Stomach (tissue), 9 donors: ENCODE results near the gene CNST. TPM values are rescaled to one million over a fixed set of nuclear protein-coding genes. Genes with fewer than 3 reads are reported as not detected.

Source experiments
- DNase-seq, 2 donors: peaks; one replicate each; pipeline versions ENCODE4 v3.0.0 to v3.0.0-alpha.2; 2013 to 2019
- H3K27ac ChIP-seq, 5 donors: fragments of 200-600 bp in 4 of 5; sonication (generic) in 4 of 5; one replicate each; pipeline ENCODE4 v1.5.1; 2013 to 2019; ENCODE audit warnings: mild to moderate bottlenecking in 1 of 5, moderate library complexity in 1 of 5
- H3K27me3 ChIP-seq, 3 donors: fragments of 200-600 bp; sonication (generic); one replicate each; pipeline ENCODE4 v1.5.1; 2017 to 2019; ENCODE audit warnings: mixed run types in 1 of 3
- H3K36me3 ChIP-seq, 4 donors: fragments of 200-600 bp; sonication (generic); 1 replicate in 3 of 4; 2 replicates in 1 of 4; pipeline ENCODE4 v1.5.1; 2016 to 2019
- H3K4me1 ChIP-seq, 4 donors: fragments of 200-600 bp; sonication (generic); one replicate each; pipeline ENCODE4 v1.5.1; 2016 to 2019
- H3K4me3 ChIP-seq, 4 donors: fragments of 200-600 bp; sonication (generic) in 3 of 4; one replicate each; pipeline ENCODE4 v1.5.1; 2016 to 2019; ENCODE audit warnings: mild to moderate bottlenecking in 1 of 4
- H3K9me3 ChIP-seq, 4 donors: fragments of 200-600 bp; sonication (generic); one replicate each; pipeline ENCODE4 v1.5.1; 2016 to 2019
- EP300 ChIP-seq: sonication (generic); formaldehyde crosslinking; IDR thresholded peaks from one replicate; pipeline ENCODE4 v1.6.1; 2017; ENCODE audit warnings: antibody characterized with exemption
- POLR2A ChIP-seq, 4 donors: fragments of 450-650 bp; IDR thresholded peaks; one replicate each; pipeline ENCODE4 v1.6.1; 2016; ENCODE audit warnings: antibody characterized with exemption in 4 of 4, control low read depth in 2 of 4, mild to moderate bottlenecking in 1 of 4, moderate library complexity in 1 of 4
- POLR2AphosphoS5 ChIP-seq, 3 donors: sonication (generic); formaldehyde crosslinking; IDR thresholded peaks; one replicate each; pipeline ENCODE4 v1.6.1; 2016; ENCODE audit warnings: antibody characterized with exemption in 3 of 3
- WGBS, 5 donors: extraction: QIAGEN DNeasy Blood & Tissue Kit in 3 of 5; methylation state at CpG; one replicate each; pipeline versions ENCODE4 v1.1.5 to v1.1.7; 2013 to 2018; 5-methylcytosine and 5-hydroxymethylcytosine counted together
- intact Hi-C: fragments of 100-400 bp; cut with DNase I; formaldehyde crosslinking; loops from one replicate; pipeline ENCODE4 v1.15.1; 2023; ENCODE audit warnings: low total_unique reads
- polyA plus RNA-seq, 3 donors: library from polyadenylated mRNA; stranded (reverse); fragments of 200-250 nt; gene quantifications; one replicate each; pipeline ENCODE4 v1.2.3, GENCODE V29; 2013
- total RNA-seq, 5 donors: library from RNA; depleted of rRNA; stranded (reverse); fragments of >200 nt; gene quantifications; one replicate each; pipeline versions ENCODE4 v1.1.0 to v1.2.3, GENCODE V29; 2014 to 2016
- TF ChIP-seq, protein P1 (sequence below), 7 experiments: fragments of 450-650 bp in 4 of 7; fragments of 200-600 bp in 3 of 7; sonication (generic) in 3 of 7; IDR thresholded peaks; one replicate each; pipeline ENCODE4 v1.5.1; 2016 to 2019; ENCODE audit warnings: antibody characterized with exemption in 7 of 7, control low read depth in 2 of 7, mild to moderate bottlenecking in 1 of 7
- donor health status: healthy with polysubstance abuse.
- donor health status: Bipolar disorder and iron deficiency.
- donor health status: healthy.

Gene CNST
- total and polyA plus RNA-seq, 8 donors: 4.5 to 42.8 (median 16.2) TPM

DNA sequence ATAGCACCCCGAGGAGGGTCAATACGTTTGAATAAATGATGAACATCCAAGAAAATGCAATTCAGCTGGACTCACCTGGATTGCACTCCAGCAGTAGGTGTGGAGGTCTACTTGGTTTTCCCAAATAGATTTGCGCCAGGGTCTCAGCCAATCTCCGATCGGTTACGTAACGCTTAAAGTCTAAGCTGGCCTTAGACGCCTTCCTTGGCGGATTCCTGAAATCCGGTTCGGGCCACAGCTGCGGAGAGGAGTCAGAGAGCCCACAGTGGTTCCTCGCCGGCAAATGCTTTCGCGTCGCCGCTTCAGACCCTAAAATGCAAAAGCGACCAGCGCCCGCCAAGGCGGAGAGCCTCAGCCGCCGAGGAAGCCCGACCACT, 517 bp upstream of the CNST start:
- H3K4me3 ChIP-seq: peak overlapping the region; percentile 69 to 98 (median 92)
- DNase-seq: no peak
- H3K27me3 ChIP-seq: no peaks in the 10 kb centered on the region
- intact Hi-C loops: no loop called here
- 0 to 1% (median 0%) methylated on average over 18 to 25 of the region's 25 CpGs for WGBS, 5 donors
- peaks cover 31 to 64% (median 47%) of the 10 kb centered on the region in 4 donors for H3K4me1 ChIP-seq
- H3K27ac ChIP-seq: peak overlapping the region; percentile 84 to 99 (median 95)
- H3K36me3 ChIP-seq: peaks cover under 1 to 23% (median 18%) of the 10 kb centered on the region in 4 donors
- TF ChIP-seq POLR2AphosphoS5 (IDR thresholded peaks at IDR 0.05): no peak
- no peak for TF ChIP-seq EP300
- TF ChIP-seq, protein P1, sequence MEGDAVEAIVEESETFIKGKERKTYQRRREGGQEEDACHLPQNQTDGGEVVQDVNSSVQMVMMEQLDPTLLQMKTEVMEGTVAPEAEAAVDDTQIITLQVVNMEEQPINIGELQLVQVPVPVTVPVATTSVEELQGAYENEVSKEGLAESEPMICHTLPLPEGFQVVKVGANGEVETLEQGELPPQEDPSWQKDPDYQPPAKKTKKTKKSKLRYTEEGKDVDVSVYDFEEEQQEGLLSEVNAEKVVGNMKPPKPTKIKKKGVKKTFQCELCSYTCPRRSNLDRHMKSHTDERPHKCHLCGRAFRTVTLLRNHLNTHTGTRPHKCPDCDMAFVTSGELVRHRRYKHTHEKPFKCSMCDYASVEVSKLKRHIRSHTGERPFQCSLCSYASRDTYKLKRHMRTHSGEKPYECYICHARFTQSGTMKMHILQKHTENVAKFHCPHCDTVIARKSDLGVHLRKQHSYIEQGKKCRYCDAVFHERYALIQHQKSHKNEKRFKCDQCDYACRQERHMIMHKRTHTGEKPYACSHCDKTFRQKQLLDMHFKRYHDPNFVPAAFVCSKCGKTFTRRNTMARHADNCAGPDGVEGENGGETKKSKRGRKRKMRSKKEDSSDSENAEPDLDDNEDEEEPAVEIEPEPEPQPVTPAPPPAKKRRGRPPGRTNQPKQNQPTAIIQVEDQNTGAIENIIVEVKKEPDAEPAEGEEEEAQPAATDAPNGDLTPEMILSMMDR (IDR thresholded peaks at IDR 0.05): no peak
- TF ChIP-seq POLR2A (IDR thresholded peaks at IDR 0.05): no peak
- H3K9me3 ChIP-seq: no peaks in the 10 kb centered on the region

DNA sequence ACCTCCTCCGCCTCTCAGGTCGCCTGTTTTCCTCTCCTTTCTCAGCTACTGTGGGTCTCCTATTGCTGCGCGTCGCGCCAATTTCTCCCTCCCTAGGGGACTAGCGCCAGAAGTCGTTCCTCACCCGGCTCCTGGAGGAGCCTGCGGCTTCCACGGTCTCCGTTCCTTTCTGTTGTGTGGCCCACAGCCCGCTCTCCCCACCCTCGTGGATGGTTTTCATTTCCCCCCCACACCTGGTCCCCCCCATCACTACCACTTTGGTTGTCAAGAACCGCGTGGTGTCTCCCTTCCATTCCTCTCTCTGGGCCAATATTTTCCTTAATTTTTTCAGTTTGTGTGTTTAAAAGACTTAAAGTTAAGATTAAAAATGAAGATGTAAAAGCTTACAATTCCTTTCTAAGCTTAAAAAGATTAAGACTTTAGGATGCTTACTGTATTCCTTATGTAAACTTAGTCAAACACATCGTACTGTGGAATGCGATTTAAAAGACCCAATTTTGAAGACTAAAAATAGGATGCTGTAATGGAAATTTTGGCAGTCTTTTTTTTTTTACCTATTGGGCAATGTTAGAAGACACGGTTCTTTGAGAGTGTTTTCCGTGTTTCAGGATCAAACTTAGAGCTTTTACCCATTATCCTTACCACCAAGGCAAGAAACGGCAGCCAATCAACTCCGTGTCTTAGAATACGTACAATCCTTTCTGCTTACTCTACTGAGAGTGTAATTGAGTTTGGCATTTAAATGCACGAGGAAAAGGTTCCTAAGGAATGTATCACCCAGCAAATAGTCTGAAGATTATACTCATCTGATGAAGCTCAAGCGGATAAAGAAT, 773 bp downstream of the CNST start:
- H3K27me3 ChIP-seq: no peaks in the 10 kb centered on the region
- peaks cover 0 to 16% (median 13%) of the 10 kb centered on the region in 4 donors for H3K36me3 ChIP-seq
- DNase-seq: peak in 1 of 2 donors; percentile 57
- no peak for TF ChIP-seq POLR2A (IDR thresholded peaks at IDR 0.05)
- no peak for TF ChIP-seq EP300
- TF ChIP-seq, protein P1 (IDR thresholded peaks at IDR 0.05): no peak
- TF ChIP-seq POLR2AphosphoS5 (IDR thresholded peaks at IDR 0.05): peak in 1 of 3 donors; percentile 28
- H3K27ac ChIP-seq: peak overlapping the region; percentile 92 to 99 (median 95)
- WGBS, 5 donors: 1 to 2% (median 1%) methylated on average over 25 of the region's 25 CpGs
- peaks cover 34 to 69% (median 49%) of the 10 kb centered on the region in 4 donors for H3K4me1 ChIP-seq
- peak overlapping the region; percentile 69 to 98 (median 92) for H3K4me3 ChIP-seq
- intact Hi-C loops: no loop called here
- H3K9me3 ChIP-seq: no peaks in the 10 kb centered on the region

DNA sequence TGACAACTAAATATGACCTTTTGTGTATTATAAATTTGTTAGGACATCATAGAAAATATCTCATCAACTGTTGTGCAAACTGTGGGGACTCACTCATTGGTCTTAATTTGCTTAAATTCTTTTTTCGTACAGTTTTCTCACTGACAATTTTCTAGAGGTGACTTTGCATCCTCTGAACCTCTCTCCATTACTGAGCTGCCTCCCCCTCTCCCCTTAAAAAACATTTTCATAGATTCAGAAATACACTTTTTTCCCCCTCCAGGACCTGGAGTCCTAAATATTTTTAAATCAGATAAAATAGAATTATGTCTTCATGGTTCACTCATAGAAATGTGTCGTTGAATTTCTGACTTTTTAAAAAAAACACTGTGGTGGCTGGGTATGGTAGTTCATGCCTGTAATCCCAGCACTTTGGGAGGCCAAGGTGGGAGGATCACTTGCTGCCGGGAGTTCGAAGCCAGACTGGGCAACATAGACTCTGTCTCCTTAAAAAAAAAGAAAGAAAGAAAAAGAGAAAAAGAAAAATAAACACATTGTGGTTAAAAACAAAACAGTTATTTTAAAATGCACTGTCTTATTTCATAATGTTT, 1.5 kb downstream of the CNST start:
- H3K9me3 ChIP-seq: no peaks in the 10 kb centered on the region
- H3K4me1 ChIP-seq: peaks cover 34 to 77% (median 51%) of the 10 kb centered on the region in 4 donors
- peak overlapping the region; percentile 69 to 98 (median 92) for H3K4me3 ChIP-seq
- 43 to 59% (median 47%) methylated on average over 4 of the region's 4 CpGs for WGBS, 5 donors
- intact Hi-C loops: no loop called here
- TF ChIP-seq, protein P1 (IDR thresholded peaks at IDR 0.05): no peak
- no peak for TF ChIP-seq POLR2AphosphoS5 (IDR thresholded peaks at IDR 0.05)
- TF ChIP-seq EP300: no peak
- no peak for TF ChIP-seq POLR2A (IDR thresholded peaks at IDR 0.05)
- H3K36me3 ChIP-seq: peaks cover 0 to 10% (median 8%) of the 10 kb centered on the region in 4 donors
- no peak for DNase-seq
- no peaks in the 10 kb centered on the region for H3K27me3 ChIP-seq
- peak overlapping the region in 4 of 5 donors; percentile 92 to 99 (median 95) for H3K27ac ChIP-seq
